ENCODE measurements around the gene ABHD2. TPM values are rescaled to one million over a fixed set of nuclear protein-coding genes. Genes with fewer than 3 reads are reported as not detected.

The ABHD2 gene
- total and polyA plus RNA-seq, 5 donors from 2014 or later: 18.7 to 67.8 (median 21.3) TPM

DNA sequence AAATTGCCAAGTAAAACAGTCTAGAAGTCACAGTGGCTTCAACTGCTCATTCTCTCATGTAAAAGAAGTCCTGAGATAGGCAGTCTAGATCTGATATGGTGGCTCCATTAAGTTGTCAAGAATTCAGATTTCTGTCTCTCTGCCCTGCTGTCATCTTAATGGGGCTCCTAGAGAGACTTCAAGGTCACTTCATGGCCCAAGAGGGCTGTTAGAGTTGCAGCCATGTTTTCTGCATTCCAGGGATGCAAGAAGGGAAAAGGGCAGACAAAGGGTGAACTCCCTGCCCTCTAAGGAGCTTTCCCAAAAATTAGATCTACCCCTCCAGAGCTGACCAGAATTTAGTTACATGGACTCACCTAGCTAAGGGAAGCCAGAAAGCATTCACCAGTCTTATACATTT lies 23.1 kb downstream of the ABHD2 start:
- Mint-ChIP-seq H3K27me3 (no peaks in the 10 kb centered on the region), H3K36me3 (peaks cover 15% of the 10 kb centered on the region), H3K27ac (peak overlapping the region; percentile 33 to 75 (median 61)), H3K4me1 (peaks cover 17 to 48% (median 34%) of the 10 kb centered on the region in 4 donors), H3K4me3 (no peak overlapping the region), H3K9me3 (no peaks in the 10 kb centered on the region)
- DNase-seq (no peak), ATAC-seq (ENCODE audit: low read depth in 2 of 2) (no peak)
- no peaks in the 10 kb centered on the region for H3K27me3 ChIP-seq (ENCODE audit: control insufficient read depth, insufficient read depth, low read length)
- no peaks in the 10 kb centered on the region for H3K9me3 ChIP-seq (ENCODE audit: control insufficient read depth in 2 of 2, low read length in 2 of 2)
- H3K36me3 ChIP-seq (ENCODE audit: control insufficient read depth, insufficient read depth, low read length): peaks cover 21% of the 10 kb centered on the region
- peaks cover 18% of the 10 kb centered on the region for H3K4me1 ChIP-seq (ENCODE audit: control insufficient read depth, insufficient read depth, low read length, poor library complexity, severe bottlenecking)
- no peak overlapping the region for H3K27ac ChIP-seq (ENCODE audit: insufficient read depth, low read length, poor library complexity, severe bottlenecking)
- no peak overlapping the region for H3K4me3 ChIP-seq (ENCODE audit: low read depth, low read length)

DNA sequence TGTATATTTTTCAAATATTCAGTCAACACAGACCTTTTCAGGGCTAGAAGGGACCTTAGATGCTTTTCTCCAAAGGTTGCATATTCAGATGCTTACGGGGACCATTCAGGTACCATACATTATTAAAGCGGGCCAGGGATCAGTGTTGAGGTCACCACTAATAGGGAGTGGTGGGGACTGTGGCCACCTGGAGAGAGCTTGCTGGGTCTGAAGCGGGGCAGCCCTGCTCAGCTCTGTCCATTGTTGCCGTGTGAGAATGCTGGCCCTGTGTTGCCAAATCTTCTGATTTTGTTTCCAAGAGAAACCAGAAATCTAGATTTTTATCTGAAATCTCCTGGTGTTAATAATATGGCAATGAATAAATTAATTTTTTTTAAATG lies 23.7 kb downstream of the ABHD2 start:
- H3K36me3 ChIP-seq (ENCODE audit: control insufficient read depth, insufficient read depth, low read length): peaks cover 23% of the 10 kb centered on the region
- no peak for DNase-seq
- H3K9me3 Mint-ChIP-seq: no peaks in the 10 kb centered on the region
- H3K27ac Mint-ChIP-seq: peak overlapping the region in 2 of 3 donors; percentile 61 to 86
- H3K36me3 Mint-ChIP-seq: peaks cover 20% of the 10 kb centered on the region
- peaks cover 17 to 44% (median 34%) of the 10 kb centered on the region in 4 donors for H3K4me1 Mint-ChIP-seq
- peak overlapping the region in 1 of 4 donors; percentile 57 for H3K4me3 Mint-ChIP-seq
- H3K27me3 ChIP-seq (ENCODE audit: control insufficient read depth, insufficient read depth, low read length): no peaks in the 10 kb centered on the region
- no peak for ATAC-seq (ENCODE audit: low read depth in 2 of 2)
- peaks cover 18% of the 10 kb centered on the region for H3K4me1 ChIP-seq (ENCODE audit: control insufficient read depth, insufficient read depth, low read length, poor library complexity, severe bottlenecking)
- peak overlapping the region; percentile 28 for H3K27ac ChIP-seq (ENCODE audit: insufficient read depth, low read length, poor library complexity, severe bottlenecking)
- H3K9me3 ChIP-seq (ENCODE audit: control insufficient read depth in 2 of 2, low read length in 2 of 2): no peaks in the 10 kb centered on the region
- H3K4me3 ChIP-seq (ENCODE audit: low read depth, low read length): peak overlapping the region; percentile 33
- no peaks in the 10 kb centered on the region for H3K27me3 Mint-ChIP-seq

DNA sequence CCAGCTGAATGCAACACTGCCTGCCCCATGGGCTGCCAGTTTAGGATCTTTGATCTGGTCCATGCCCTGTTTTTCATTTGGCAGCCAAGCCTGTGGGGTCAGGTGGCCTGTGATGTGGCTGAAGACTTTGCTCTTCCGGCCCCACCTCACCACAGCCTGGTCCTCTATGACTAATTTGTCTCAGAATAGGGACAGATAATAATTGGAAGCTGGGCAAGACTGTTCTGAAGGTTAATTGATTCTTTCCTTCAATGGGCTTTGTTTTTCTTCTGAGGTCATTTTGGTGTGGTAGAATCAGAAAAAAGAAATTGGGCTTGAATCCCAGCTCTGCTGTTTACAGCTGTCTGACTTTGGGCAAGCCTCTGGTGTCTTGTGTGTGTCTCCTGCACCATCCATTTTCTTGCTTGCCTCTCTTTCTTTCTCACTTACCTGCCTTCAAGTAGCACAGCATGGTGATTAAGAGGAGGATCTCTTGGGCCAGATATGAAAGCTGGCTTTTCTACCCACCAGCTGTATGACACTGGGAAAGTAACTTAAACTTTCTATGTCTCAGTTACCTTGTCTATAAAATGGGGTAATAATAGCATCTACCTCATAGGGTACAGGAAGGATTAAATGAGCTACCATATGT lies 24.2 kb downstream of the ABHD2 start:
- Mint-ChIP-seq H3K4me1 (peaks cover 17 to 40% (median 33%) of the 10 kb centered on the region in 4 donors), H3K27me3 (no peaks in the 10 kb centered on the region), H3K4me3 (peak overlapping the region in 2 of 4 donors; percentile 57 to 76), H3K27ac (peak overlapping the region; percentile 61 to 86 (median 82)), H3K9me3 (no peaks in the 10 kb centered on the region), H3K36me3 (peaks cover 19% of the 10 kb centered on the region)
- Histone ChIP-seq H3K27ac (ENCODE audit: insufficient read depth, low read length, poor library complexity, severe bottlenecking) (peak overlapping the region; percentile 28), H3K36me3 (ENCODE audit: control insufficient read depth, insufficient read depth, low read length) (peaks cover 27% of the 10 kb centered on the region), H3K27me3 (ENCODE audit: control insufficient read depth, insufficient read depth, low read length) (no peaks in the 10 kb centered on the region), H3K4me1 (ENCODE audit: control insufficient read depth, insufficient read depth, low read length, poor library complexity, severe bottlenecking) (peaks cover 18% of the 10 kb centered on the region), H3K4me3 (ENCODE audit: low read depth, low read length) (peak overlapping the region; percentile 33), H3K9me3 (ENCODE audit: control insufficient read depth in 2 of 2, low read length in 2 of 2) (no peaks in the 10 kb centered on the region)
- ATAC-seq (ENCODE audit: low read depth in 2 of 2) (peak; percentile 66 to 72), DNase-seq (peak in 1 of 3 donors; percentile 72)

DNA sequence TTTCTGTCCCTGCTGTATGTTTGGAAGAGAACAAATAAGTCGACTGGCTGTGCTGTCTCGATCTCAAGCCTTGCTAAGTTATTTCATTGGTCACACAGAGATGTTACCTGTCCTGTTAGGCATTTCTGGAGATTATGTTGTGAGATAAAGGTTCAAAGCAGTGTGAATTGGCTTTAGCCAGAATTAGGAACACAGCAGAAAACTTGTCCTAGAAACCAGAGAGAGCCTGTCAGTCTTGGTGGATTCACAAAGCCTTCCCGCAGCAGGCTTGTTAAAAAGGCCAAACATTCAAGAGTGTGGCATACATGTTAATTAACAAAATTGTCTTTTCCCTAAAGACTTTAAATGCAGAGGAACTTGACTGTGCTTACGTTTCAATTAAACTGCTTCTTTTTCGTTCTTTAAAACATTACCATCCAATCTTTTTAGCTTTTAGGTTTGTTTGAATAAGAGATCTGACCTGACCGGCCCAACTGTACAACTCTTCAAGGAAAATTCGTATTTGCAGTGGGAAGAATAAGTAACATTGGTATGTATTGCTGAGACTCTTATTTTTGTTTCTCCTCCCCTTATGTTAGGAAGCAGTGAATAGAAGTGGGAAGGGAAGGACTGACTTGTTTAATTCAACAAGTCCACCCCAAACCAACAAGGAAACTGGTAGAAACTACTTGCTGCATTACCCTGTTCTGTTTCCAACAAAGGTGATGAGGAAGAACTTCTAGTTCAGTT lies 25.2 kb downstream of the ABHD2 start:
- peaks cover 17 to 39% (median 34%) of the 10 kb centered on the region in 4 donors for H3K4me1 Mint-ChIP-seq
- no peak for DNase-seq
- H3K27ac ChIP-seq (ENCODE audit: insufficient read depth, low read length, poor library complexity, severe bottlenecking): no peak overlapping the region

DNA sequence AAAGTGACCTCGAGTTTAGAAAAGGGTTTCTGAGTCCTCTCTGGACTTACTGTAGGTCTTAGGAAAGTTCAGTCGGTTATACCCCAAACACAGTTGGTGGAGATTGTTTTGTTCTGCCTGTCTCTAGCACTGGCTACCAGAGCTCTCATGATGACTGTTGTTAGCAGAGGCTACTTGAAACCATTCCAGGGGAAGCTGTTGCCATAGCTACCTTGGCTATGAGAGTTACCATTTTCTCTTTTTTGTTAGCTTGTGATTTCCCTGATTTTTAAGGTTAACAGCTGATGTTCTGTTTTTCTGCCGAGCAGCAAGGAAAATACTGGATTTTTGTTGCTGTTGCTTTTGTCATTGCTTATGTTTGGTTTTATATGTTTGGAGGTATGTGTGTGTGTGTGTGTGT lies 26.7 kb downstream of the ABHD2 start:
- Mint-ChIP-seq H3K27ac (peak overlapping the region in 1 of 3 donors; percentile 22), H3K27me3 (no peaks in the 10 kb centered on the region), H3K9me3 (no peaks in the 10 kb centered on the region), H3K36me3 (peaks cover 26% of the 10 kb centered on the region), H3K4me1 (peaks cover 17 to 37% (median 31%) of the 10 kb centered on the region in 4 donors), H3K4me3 (no peak overlapping the region)
- Histone ChIP-seq H3K4me3 (ENCODE audit: low read depth, low read length) (no peak overlapping the region), H3K9me3 (ENCODE audit: control insufficient read depth in 2 of 2, low read length in 2 of 2) (no peaks in the 10 kb centered on the region), H3K27me3 (ENCODE audit: control insufficient read depth, insufficient read depth, low read length) (no peaks in the 10 kb centered on the region), H3K27ac (ENCODE audit: insufficient read depth, low read length, poor library complexity, severe bottlenecking) (no peak overlapping the region), H3K36me3 (ENCODE audit: control insufficient read depth, insufficient read depth, low read length) (peaks cover 44% of the 10 kb centered on the region), H3K4me1 (ENCODE audit: control insufficient read depth, insufficient read depth, low read length, poor library complexity, severe bottlenecking) (peaks cover 18% of the 10 kb centered on the region)
- no peak for DNase-seq
- no peak for ATAC-seq (ENCODE audit: low read depth in 2 of 2)

More for the DNA sequence above, 25.2 kb downstream of the ABHD2 start:
- H3K36me3 ChIP-seq (ENCODE audit: control insufficient read depth, insufficient read depth, low read length): peaks cover 31% of the 10 kb centered on the region
- no peaks in the 10 kb centered on the region for H3K27me3 Mint-ChIP-seq
- no peaks in the 10 kb centered on the region for H3K27me3 ChIP-seq (ENCODE audit: control insufficient read depth, insufficient read depth, low read length)
- no peaks in the 10 kb centered on the region for H3K9me3 ChIP-seq (ENCODE audit: control insufficient read depth in 2 of 2, low read length in 2 of 2)
- peak overlapping the region; percentile 61 to 86 (median 82) for H3K27ac Mint-ChIP-seq
- no peak for ATAC-seq (ENCODE audit: low read depth in 2 of 2)
- H3K9me3 Mint-ChIP-seq: no peaks in the 10 kb centered on the region
- H3K4me3 Mint-ChIP-seq: peak overlapping the region in 1 of 4 donors; percentile 10
- peaks cover 18% of the 10 kb centered on the region for H3K4me1 ChIP-seq (ENCODE audit: control insufficient read depth, insufficient read depth, low read length, poor library complexity, severe bottlenecking)
- H3K4me3 ChIP-seq (ENCODE audit: low read depth, low read length): no peak overlapping the region
- H3K36me3 Mint-ChIP-seq: peaks cover 19% of the 10 kb centered on the region

DNA sequence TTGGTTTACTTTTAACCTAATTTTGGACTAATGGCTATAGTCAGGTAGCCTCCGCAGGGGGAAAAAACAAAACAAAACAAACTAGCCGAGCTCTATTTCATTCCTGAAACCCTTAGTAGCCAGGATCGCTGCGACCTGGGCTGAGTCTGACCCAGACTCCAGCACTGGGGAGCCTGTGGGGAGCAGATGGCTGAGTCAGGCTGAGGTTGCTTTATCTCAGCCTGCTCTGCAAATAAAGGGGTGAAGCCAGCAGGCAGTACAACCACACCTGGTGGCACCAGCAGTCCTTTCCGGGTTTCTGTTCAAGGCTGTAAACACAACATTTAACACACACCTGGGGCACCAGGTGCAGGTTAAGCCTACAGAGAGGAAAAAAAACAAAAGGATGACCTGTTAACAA lies 27.3 kb downstream of the ABHD2 start:
- Mint-ChIP-seq H3K4me1 (peaks cover 16 to 37% (median 29%) of the 10 kb centered on the region in 4 donors), H3K9me3 (no peaks in the 10 kb centered on the region), H3K4me3 (no peak overlapping the region), H3K27me3 (no peaks in the 10 kb centered on the region), H3K27ac (no peak overlapping the region), H3K36me3 (peaks cover 28% of the 10 kb centered on the region)
- Histone ChIP-seq H3K4me3 (ENCODE audit: low read depth, low read length) (no peak overlapping the region), H3K4me1 (ENCODE audit: control insufficient read depth, insufficient read depth, low read length, poor library complexity, severe bottlenecking) (peaks cover 18% of the 10 kb centered on the region), H3K36me3 (ENCODE audit: control insufficient read depth, insufficient read depth, low read length) (peaks cover 44% of the 10 kb centered on the region), H3K27ac (ENCODE audit: insufficient read depth, low read length, poor library complexity, severe bottlenecking) (no peak overlapping the region), H3K9me3 (ENCODE audit: control insufficient read depth in 2 of 2, low read length in 2 of 2) (no peaks in the 10 kb centered on the region), H3K27me3 (ENCODE audit: control insufficient read depth, insufficient read depth, low read length) (no peaks in the 10 kb centered on the region)
- ATAC-seq (ENCODE audit: low read depth in 2 of 2) (no peak), DNase-seq (no peak)

DNA sequence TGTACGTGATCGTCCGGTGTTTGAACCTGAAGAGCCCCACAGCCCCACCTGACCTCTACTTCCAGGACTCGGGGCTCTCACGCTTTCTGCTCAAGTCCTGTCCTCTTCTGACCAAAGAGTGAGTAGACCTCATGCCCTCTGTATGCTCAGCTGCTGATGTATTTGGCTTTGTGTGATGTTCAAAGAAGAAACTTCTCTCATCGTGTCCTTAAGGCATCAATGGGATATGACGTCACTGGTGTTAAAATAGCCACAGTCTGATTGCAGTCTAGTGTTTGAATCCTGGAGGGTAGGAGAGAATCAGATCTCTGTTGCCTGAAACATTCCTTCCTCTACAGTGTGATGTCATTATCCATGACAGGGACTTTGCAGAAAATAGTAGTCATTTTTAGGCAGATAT lies 28.1 kb downstream of the ABHD2 start:
- H3K27ac ChIP-seq (ENCODE audit: insufficient read depth, low read length, poor library complexity, severe bottlenecking): no peak overlapping the region
- Mint-ChIP-seq H3K27ac (peak overlapping the region in 1 of 3 donors; percentile 17), H3K4me3 (no peak overlapping the region), H3K4me1 (peaks cover 11 to 29% (median 25%) of the 10 kb centered on the region in 4 donors), H3K36me3 (peaks cover 29% of the 10 kb centered on the region), H3K9me3 (no peaks in the 10 kb centered on the region), H3K27me3 (no peaks in the 10 kb centered on the region)
- no peaks in the 10 kb centered on the region for H3K9me3 ChIP-seq (ENCODE audit: control insufficient read depth in 2 of 2, low read length in 2 of 2)
- DNase-seq (no peak), ATAC-seq (ENCODE audit: low read depth in 2 of 2) (no peak)
- H3K27me3 ChIP-seq (ENCODE audit: control insufficient read depth, insufficient read depth, low read length): no peaks in the 10 kb centered on the region
- peaks cover 50% of the 10 kb centered on the region for H3K36me3 ChIP-seq (ENCODE audit: control insufficient read depth, insufficient read depth, low read length)
- no peak overlapping the region for H3K4me3 ChIP-seq (ENCODE audit: low read depth, low read length)
- peaks cover 18% of the 10 kb centered on the region for H3K4me1 ChIP-seq (ENCODE audit: control insufficient read depth, insufficient read depth, low read length, poor library complexity, severe bottlenecking)

All from CD4-positive, CD25-positive, alpha-beta regulatory T cell (primary cell).